Natural killer cell treated with Interleukin-12 subunit alpha and Interleukin-12 subunit beta and Interleukin-15 and Interleukin-18, amount 100 ng/mL, for 72 hours (primary cell): Measurements from ENCODE around the gene SNX24. TPM values are rescaled to one million over a fixed set of nuclear protein-coding genes. Genes with fewer than 3 reads are reported as not detected.
"Not testable (repeated sequence)": the region's sequence is repeated elsewhere in the genome, so short reads cannot be mapped to it uniquely, and the experiment has no call there.

Experiments used
- ATAC-seq, 2 donors: fragments of 150-1000 bp; cut with Tn5 transposase in 1 of 2; sonication (Bioruptor Pico), chemical (Tn5 transposase) in 1 of 2; 2 replicates each; pipeline ENCODE4 v1.10.0; 2021
- DNase-seq: peaks from one replicate; pipeline ENCODE4 v3.0.0; 2022; ENCODE audit warnings: low spot score
- H3K27ac Mint-ChIP-seq, 2 donors: 1 replicate in 1 of 2; 2 replicates in 1 of 2; pipeline ENCODE4 v1.8.0; 2022; ENCODE audit warnings: mixed read lengths in 2 of 2, mild to moderate bottlenecking in 1 of 2, moderate library complexity in 1 of 2
- H3K27me3 Mint-ChIP-seq, 2 donors: 1 replicate in 1 of 2; 2 replicates in 1 of 2; pipeline ENCODE4 v1.8.0; 2022; ENCODE audit warnings: mixed read lengths in 2 of 2
- H3K36me3 Mint-ChIP-seq: one replicate; pipeline ENCODE4 v1.8.0; 2022; ENCODE audit warnings: mixed read lengths
- H3K4me1 Mint-ChIP-seq, 2 donors: 1 replicate in 1 of 2; 2 replicates in 1 of 2; pipeline ENCODE4 v1.8.0; 2022; ENCODE audit warnings: low read depth in 2 of 2, mixed read lengths in 2 of 2, mild to moderate bottlenecking in 1 of 2
- H3K4me3 Mint-ChIP-seq: one replicate; pipeline ENCODE4 v1.8.0; 2022; ENCODE audit warnings: mixed read lengths
- H3K9me3 Mint-ChIP-seq: 2 replicates; pipeline ENCODE4 v1.8.0; 2022; ENCODE audit warnings: mixed read lengths
- total RNA-seq, 2 donors: library from RNA; stranded (reverse); gene quantifications; one replicate each; pipeline ENCODE4 v1.2.3, GENCODE V29; 2022

SNX24 gene
- total RNA-seq, 2 donors from 2014 or later: 3.8 to 4.7 TPM

DNA sequence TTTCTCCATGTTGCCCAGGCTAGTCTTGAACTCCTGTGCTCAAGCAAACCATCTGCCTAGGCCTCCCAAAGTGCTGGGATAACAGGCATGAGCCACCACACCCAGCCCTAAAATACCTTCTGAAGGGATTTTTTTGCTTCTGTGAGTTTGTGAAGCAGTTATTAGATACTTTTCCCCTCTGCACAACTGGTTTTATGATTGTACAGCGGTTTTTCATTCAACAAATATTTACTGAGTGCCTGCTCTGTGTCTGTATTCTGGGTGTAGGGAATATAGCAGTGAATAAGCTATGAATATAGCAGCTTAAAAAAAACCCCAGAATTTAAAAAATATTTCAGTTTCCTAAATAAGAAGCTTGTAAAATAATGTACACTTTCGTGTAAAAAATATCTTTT lies 2.3 kb downstream of the SNX24 start:
- DNase-seq (no peak), ATAC-seq (no peak)
- Mint-ChIP-seq H3K4me3 (no peak overlapping the region), H3K4me1 (peaks cover 17 to 23% of the 10 kb centered on the region in 2 donors), H3K36me3 (no peaks in the 10 kb centered on the region), H3K9me3 (no peaks in the 10 kb centered on the region), H3K27me3 (peaks cover 0 to under 1% of the 10 kb centered on the region in 2 donors), H3K27ac (peak overlapping the region in 1 of 2 donors; percentile 18)

GRCh38 chr5:122849771-122850170 lies 4.4 kb downstream of the SNX24 start:
- no peak for ATAC-seq
- Mint-ChIP-seq H3K36me3 (no peaks in the 10 kb centered on the region), H3K4me3 (no peak overlapping the region), H3K4me1 (peaks cover 8 to 14% of the 10 kb centered on the region in 2 donors), H3K27me3 (no peaks in the 10 kb centered on the region), H3K27ac (no peak overlapping the region), H3K9me3 (no peaks in the 10 kb centered on the region)
- no peak for DNase-seq

GRCh38 chr5:122857538-122857937 lies 12.1 kb downstream of the SNX24 start:
- H3K4me1 Mint-ChIP-seq, H3K36me3 Mint-ChIP-seq, H3K27ac Mint-ChIP-seq, H3K27me3 Mint-ChIP-seq, DNase-seq, H3K9me3 Mint-ChIP-seq, ATAC-seq, H3K4me3 Mint-ChIP-seq: not testable (repeated sequence)

DNA sequence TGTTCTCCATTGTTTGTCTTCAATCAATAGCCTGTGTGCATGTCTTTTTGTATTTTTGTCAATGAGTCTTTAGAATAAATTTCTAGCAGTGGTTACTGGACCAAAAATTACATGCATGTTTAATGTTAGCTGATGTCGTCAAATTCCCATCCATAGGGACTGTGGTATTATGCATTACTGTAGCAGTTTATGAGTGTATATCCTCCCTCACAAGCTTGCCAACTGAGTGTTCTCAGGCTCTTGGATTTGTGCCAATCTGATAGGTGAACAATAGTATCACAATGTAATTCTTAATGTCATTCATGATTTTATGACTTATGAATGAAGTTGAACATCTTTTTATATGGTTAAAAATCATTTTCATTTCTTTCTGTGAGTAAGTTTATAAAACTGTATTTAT lies 13.0 kb downstream of the SNX24 start:
- Mint-ChIP-seq H3K9me3 (peaks cover 2% of the 10 kb centered on the region), H3K27ac (no peak overlapping the region), H3K4me3 (no peak overlapping the region), H3K4me1 (peaks cover 2 to 6% of the 10 kb centered on the region in 2 donors), H3K27me3 (peaks cover 0 to 2% of the 10 kb centered on the region in 2 donors), H3K36me3 (no peaks in the 10 kb centered on the region)
- no peak for ATAC-seq
- no peak for DNase-seq

- no peak overlapping the region for H3K4me3 Mint-ChIP-seq
Observed at GRCh38 chr5:122863240-122863639, 17.8 kb downstream of the SNX24 start.

GRCh38 chr5:122863721-122864120 lies 18.3 kb downstream of the SNX24 start:
- no peak for ATAC-seq
- Mint-ChIP-seq H3K36me3 (no peaks in the 10 kb centered on the region), H3K9me3 (no peaks in the 10 kb centered on the region), H3K4me3 (peak overlapping the region; percentile 28), H3K27ac (no peak overlapping the region), H3K4me1 (peaks cover 0 to 18% of the 10 kb centered on the region in 2 donors), H3K27me3 (peaks cover 0 to 2% of the 10 kb centered on the region in 2 donors)
- DNase-seq: no peak

More at GRCh38 chr5:122863240-122863639, 17.8 kb downstream of the SNX24 start:
- DNase-seq (no peak), ATAC-seq (no peak)
- Mint-ChIP-seq H3K27ac (no peak overlapping the region), H3K27me3 (peaks cover 0 to 2% of the 10 kb centered on the region in 2 donors), H3K36me3 (no peaks in the 10 kb centered on the region), H3K4me1 (peaks cover 0 to 18% of the 10 kb centered on the region in 2 donors), H3K9me3 (no peaks in the 10 kb centered on the region)

GRCh38 chr5:122864400-122864799 lies 19.0 kb downstream of the SNX24 start:
- no peaks in the 10 kb centered on the region for H3K36me3 Mint-ChIP-seq
- peaks cover 0 to 2% of the 10 kb centered on the region in 2 donors for H3K27me3 Mint-ChIP-seq
- peak overlapping the region; percentile 28 for H3K4me3 Mint-ChIP-seq
- no peak for DNase-seq
- peak in 1 of 2 donors; percentile 89 for ATAC-seq
- H3K27ac Mint-ChIP-seq: no peak overlapping the region
- H3K4me1 Mint-ChIP-seq: peaks cover 0 to 18% of the 10 kb centered on the region in 2 donors
- no peaks in the 10 kb centered on the region for H3K9me3 Mint-ChIP-seq

DNA sequence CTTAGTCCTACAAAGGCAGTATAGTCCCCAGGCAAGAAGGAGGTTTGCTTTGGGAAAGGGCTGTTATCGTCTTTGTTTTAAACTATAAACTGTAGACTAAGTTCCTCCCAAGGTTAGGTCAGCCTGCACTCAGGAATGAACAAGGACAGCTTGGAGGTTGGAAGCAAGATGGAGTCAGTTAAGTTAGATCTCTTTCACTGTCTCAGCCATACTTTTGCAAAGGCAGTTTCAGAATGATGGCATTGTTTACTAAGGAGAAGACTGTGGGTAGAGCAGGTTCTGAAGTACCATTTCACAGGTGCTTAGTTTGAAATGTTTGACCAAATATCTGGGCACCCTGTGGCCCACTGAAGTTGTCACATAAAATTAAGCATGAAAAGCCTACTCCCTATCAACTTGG lies 19.4 kb downstream of the SNX24 start:
- DNase-seq (no peak), ATAC-seq (no peak)
- peaks cover 0 to 18% of the 10 kb centered on the region in 2 donors for H3K4me1 Mint-ChIP-seq
- H3K4me3 Mint-ChIP-seq: peak overlapping the region; percentile 25
- no peaks in the 10 kb centered on the region for H3K36me3 Mint-ChIP-seq
- no peaks in the 10 kb centered on the region for H3K9me3 Mint-ChIP-seq
- H3K27me3 Mint-ChIP-seq: peaks cover 0 to 2% of the 10 kb centered on the region in 2 donors
- no peak overlapping the region for H3K27ac Mint-ChIP-seq

GRCh38 chr5:122870219-122870856 lies 24.9 kb downstream of the SNX24 start:
- Mint-ChIP-seq H3K36me3 (no peaks in the 10 kb centered on the region), H3K9me3 (no peaks in the 10 kb centered on the region), H3K4me3 (no peak overlapping the region), H3K27me3 (no peaks in the 10 kb centered on the region), H3K27ac (no peak overlapping the region), H3K4me1 (peaks cover 4 to 6% of the 10 kb centered on the region in 2 donors)
- DNase-seq (no peak), ATAC-seq (no peak)

GRCh38 chr5:122871661-122872060 lies 26.2 kb downstream of the SNX24 start:
- Mint-ChIP-seq H3K4me1 (peaks cover 6 to 10% of the 10 kb centered on the region in 2 donors), H3K36me3 (no peaks in the 10 kb centered on the region)

GRCh38 chr5:122874179-122874875 lies 28.9 kb downstream of the SNX24 start:
- no peaks in the 10 kb centered on the region for H3K36me3 Mint-ChIP-seq
- no peak overlapping the region for H3K27ac Mint-ChIP-seq
- H3K4me3 Mint-ChIP-seq: no peak overlapping the region
- no peaks in the 10 kb centered on the region for H3K9me3 Mint-ChIP-seq
- DNase-seq (no peak), ATAC-seq (no peak)
- peaks cover 0 to 6% of the 10 kb centered on the region in 2 donors for H3K27me3 Mint-ChIP-seq
- peaks cover 22 to 25% of the 10 kb centered on the region in 2 donors for H3K4me1 Mint-ChIP-seq

More at GRCh38 chr5:122871661-122872060, 26.2 kb downstream of the SNX24 start:
- H3K4me3 Mint-ChIP-seq: no peak overlapping the region
- H3K9me3 Mint-ChIP-seq: no peaks in the 10 kb centered on the region
- ATAC-seq (no peak), DNase-seq (no peak)
- H3K27me3 Mint-ChIP-seq: no peaks in the 10 kb centered on the region
- H3K27ac Mint-ChIP-seq: no peak overlapping the region

DNA sequence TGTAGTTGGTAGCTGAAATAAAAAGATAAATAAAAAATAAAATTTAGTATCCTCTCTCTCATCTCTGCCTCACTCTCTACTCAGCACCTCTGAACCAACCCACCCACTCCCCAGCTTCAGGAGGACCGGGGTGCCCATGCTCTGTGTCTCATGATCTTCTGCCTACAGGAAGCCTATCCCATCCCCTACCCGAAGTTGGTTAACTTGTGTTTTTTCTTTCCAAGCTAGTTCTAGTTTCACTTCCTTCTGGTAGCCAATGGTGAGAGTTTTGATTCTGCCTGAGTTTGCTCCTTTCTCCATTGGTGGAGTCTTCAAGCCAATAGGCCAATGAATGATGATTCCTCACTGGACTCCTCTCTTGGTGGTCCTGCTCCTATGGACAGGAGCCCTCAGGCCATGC lies 32.1 kb downstream of the SNX24 start:
- Mint-ChIP-seq H3K27me3 (peaks cover 0 to 6% of the 10 kb centered on the region in 2 donors), H3K9me3 (no peaks in the 10 kb centered on the region), H3K36me3 (no peaks in the 10 kb centered on the region), H3K4me3 (no peak overlapping the region), H3K4me1 (peaks cover 22 to 25% of the 10 kb centered on the region in 2 donors), H3K27ac (no peak overlapping the region)
- no peak for DNase-seq
- ATAC-seq: no peak

GRCh38 chr5:122879076-122879475 lies 33.7 kb downstream of the SNX24 start:
- Mint-ChIP-seq H3K27ac (no peak overlapping the region), H3K27me3 (peaks cover 0 to 6% of the 10 kb centered on the region in 2 donors), H3K4me3 (no peak overlapping the region), H3K36me3 (no peaks in the 10 kb centered on the region), H3K4me1 (peaks cover 22 to 24% of the 10 kb centered on the region in 2 donors), H3K9me3 (no peaks in the 10 kb centered on the region)
- DNase-seq (no peak), ATAC-seq (no peak)

GRCh38 chr5:122880170-122880689 lies 34.8 kb downstream of the SNX24 start:
- DNase-seq: no peak
- Mint-ChIP-seq H3K36me3 (no peaks in the 10 kb centered on the region), H3K4me3 (no peak overlapping the region), H3K4me1 (peaks cover 18 to 19% of the 10 kb centered on the region in 2 donors), H3K27ac (no peak overlapping the region), H3K27me3 (peaks cover 0 to 6% of the 10 kb centered on the region in 2 donors), H3K9me3 (no peaks in the 10 kb centered on the region)
- no peak for ATAC-seq
